ENCODE results near the gene CDR2.
"Not testable (repeated sequence)": the region's sequence is repeated elsewhere in the genome, so short reads cannot be mapped to it uniquely, and the experiment has no call there.

CDR2 gene

GRCh38 chr16:22353191-22353919, 21.1 kb downstream of the CDR2 start:
- DNase-seq (ENCODE audit: low read depth) = no peak
- no peak for TF ChIP-seq CTCF (conservative IDR thresholded peaks at IDR 0.05; ENCODE audit: low read depth, low read length)
- no peak overlapping the region for H3K4me3 ChIP-seq (ENCODE audit: low read length)

GRCh38 chr16:22352723-22353122, 21.7 kb downstream of the CDR2 start:
- DNase-seq (ENCODE audit: low read depth) = no peak
- no peak overlapping the region for H3K4me3 ChIP-seq (ENCODE audit: low read length)
- no peak for TF ChIP-seq CTCF (conservative IDR thresholded peaks at IDR 0.05; ENCODE audit: low read depth, low read length)

- no peak for DNase-seq (ENCODE audit: low read depth)
- no peak for TF ChIP-seq CTCF (conservative IDR thresholded peaks at IDR 0.05; ENCODE audit: low read depth, low read length)
- H3K4me3 ChIP-seq (ENCODE audit: low read length) = no peak overlapping the region
These were observed 22.3 kb downstream of the CDR2 start for GRCh38 chr16:22352140-22352539.

- not testable (repeated sequence) for H3K4me3 ChIP-seq (ENCODE audit: low read length)
These were observed 23.4 kb downstream of the CDR2 start for GRCh38 chr16:22351017-22351416.

GRCh38 chr16:22348291-22348690, 26.1 kb downstream of the CDR2 start:
- no peak for DNase-seq (ENCODE audit: low read depth)
- no peak for TF ChIP-seq CTCF (conservative IDR thresholded peaks at IDR 0.05; ENCODE audit: low read depth, low read length)
- H3K4me3 ChIP-seq (ENCODE audit: low read length) = no peak overlapping the region

More at GRCh38 chr16:22351017-22351416, 23.4 kb downstream of the CDR2 start:
- DNase-seq (ENCODE audit: low read depth) = not testable (repeated sequence)

- no peak overlapping the region for H3K4me3 ChIP-seq (ENCODE audit: low read length)
- no peak for DNase-seq (ENCODE audit: low read depth)
- TF ChIP-seq CTCF (conservative IDR thresholded peaks at IDR 0.05; ENCODE audit: low read depth, low read length) = no peak
These were observed 27.2 kb downstream of the CDR2 start for GRCh38 chr16:22347100-22347820.

- no peak overlapping the region for H3K4me3 ChIP-seq (ENCODE audit: low read length)
- no peak for DNase-seq (ENCODE audit: low read depth)
- no peak for TF ChIP-seq CTCF (conservative IDR thresholded peaks at IDR 0.05; ENCODE audit: low read depth, low read length)
These were observed 27.9 kb downstream of the CDR2 start for GRCh38 chr16:22346483-22346882.

Measured in retinal pigment epithelial cell (primary cell).